HG03097 (cell line): Measurements from ENCODE around the gene LIMA1.
"Not testable (repeated sequence)": the region's sequence is repeated elsewhere in the genome, so short reads cannot be mapped to it uniquely, and the experiment has no call there.

ENCODE experiments used
- ATAC-seq: cut with Tn5 transposase; IDR thresholded peaks from one replicate; pipeline ENCODE4 v1.9.1; 2021; ENCODE audit not compliant: unreplicated experiment, low FRiP score

The LIMA1 gene

DNA sequence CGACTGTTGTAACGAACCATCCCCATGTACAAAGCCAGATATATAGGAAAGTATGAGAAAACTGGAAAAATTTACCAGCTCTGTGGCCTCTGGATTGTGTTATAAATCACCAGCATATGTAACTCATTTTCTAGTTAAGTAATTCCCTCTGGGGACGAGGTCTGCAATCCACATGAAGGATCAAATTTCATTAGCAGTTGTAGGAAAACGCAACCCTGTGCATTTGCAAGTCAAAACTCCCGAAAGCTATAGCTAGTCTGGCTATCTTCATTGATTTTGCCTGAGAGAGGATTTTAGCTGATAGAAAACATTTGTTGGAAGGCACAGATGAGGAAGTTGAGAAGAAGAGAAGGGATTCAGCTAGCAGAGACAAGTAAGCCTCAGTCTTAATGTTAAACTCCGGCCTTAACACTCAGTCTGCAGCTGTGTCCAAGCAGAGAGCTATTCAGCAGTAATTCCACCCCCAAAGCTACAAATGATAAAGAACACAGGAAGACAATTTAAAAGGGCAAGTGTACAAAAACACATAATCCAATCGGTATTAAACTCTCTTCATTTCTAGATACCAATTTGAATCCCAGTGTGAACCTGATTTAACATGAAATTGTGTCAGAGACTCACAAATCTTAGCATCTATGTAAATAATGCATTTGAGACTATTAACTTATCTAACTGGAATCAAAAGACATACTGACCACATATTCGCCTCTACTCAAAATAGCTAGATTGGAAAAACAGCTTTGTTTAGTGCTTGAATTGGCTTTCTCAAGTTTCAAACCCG is 61.9 kb downstream of the LIMA1 start:
- ATAC-seq = no peak

DNA sequence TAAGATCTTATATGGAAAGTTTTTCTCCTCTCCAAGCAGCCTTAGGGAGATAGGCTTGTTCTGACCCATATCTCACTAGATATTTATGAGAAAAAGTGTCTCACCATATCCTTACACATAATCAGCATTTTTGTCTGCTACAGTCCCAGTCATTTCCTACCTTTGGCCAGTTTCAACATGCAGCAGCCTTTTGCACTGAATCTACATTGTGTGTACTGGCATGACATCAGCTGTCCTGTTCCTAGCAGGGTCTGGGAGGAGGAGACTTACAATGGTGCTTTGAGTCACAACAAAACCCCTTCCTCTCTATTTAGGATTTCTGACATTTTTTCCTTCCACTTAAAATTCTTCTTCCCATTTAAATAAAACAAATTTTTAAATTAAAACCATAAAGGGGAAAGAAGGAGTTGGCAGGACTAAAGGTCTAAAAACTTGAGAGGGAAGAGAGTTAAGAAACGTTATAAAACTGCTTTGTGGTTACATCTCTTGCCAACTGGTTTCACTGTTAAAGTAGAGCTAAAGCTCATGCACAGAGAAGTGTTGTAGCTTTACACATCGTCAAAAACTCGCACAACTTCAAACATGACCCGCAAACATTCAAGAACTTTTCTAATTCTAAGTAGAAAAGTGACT is 62.8 kb downstream of the LIMA1 start:
- ATAC-seq = no peak

DNA sequence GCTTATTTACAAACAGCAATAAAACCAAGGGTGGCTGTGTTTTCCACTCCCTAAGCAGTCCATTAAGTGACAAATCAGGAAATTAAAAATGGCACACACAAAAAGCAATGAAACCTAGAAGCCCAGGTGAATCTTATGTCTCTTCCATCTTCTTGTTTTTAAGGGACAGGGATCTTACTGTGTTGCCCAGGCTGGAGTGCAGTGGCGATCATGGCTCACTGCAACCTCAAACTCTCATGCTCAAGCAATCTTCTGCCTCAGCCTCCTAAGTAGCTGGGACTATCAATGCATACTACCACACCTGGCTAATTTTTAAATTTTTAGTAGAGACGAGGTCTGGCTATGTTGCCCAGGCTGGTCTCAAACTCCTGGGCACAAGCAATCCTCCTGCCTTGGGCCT is 63.8 kb downstream of the LIMA1 start:
- no peak for ATAC-seq

DNA sequence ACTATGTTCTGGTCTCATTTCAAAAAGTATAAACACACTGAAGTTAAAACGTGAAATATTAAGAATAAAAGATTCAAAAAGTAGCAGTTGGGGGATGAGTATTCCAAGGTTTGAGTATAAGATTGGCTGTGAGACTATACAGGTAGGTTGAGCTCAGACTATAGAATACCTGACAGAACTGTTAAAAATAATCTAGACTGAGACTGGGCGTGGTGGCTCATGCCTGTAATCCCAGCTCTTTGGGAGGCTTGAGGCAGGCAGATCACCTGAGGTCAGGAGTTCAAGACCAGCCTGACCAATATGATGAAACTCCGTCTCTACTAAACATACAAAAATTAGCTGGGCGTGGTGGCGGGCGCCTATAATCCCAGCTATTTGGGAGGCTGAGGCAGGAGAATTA is 64.3 kb downstream of the LIMA1 start:
- not testable (repeated sequence) for ATAC-seq

DNA sequence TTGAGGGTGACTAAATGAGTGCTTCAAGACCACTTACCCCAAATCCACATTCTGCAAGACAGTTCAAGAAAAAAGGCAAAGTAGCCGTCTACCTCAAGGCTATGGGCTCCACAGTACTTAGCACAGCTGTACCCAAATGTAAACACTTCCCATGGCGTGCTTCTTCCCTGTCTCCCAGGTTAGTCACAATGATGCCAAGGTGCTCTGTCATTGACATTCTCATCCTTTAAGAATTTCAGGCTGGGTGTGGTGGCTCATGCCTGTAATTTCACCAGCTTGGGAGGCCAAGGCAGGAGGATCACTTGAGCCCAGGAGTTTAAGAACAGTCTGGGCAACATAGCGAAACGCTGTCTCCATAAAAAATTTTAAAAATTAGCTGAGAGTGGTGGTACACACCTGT is 64.9 kb downstream of the LIMA1 start:
- no peak for ATAC-seq

GRCh38 chr12:50217202-50217601 is 66.1 kb downstream of the LIMA1 start:
- ATAC-seq = no peak

DNA sequence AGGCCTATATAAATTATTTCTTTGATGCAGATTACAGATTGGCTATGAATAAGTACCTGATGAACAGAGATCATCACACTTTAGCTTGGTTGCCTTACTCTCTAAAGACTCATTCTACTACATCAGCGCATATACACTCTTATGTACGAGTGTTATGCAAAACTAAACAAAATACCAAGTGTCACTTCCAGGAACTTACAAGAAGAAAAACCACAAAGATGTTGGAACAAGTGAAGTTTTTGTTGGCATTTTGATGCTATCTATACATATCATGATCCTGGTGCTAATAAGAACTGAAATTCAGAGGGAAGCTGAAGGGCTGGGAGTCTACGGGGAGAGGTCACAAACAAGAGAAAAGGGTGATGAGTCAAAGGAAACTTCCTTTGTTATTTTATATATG is 68.3 kb downstream of the LIMA1 start:
- ATAC-seq = no peak

DNA sequence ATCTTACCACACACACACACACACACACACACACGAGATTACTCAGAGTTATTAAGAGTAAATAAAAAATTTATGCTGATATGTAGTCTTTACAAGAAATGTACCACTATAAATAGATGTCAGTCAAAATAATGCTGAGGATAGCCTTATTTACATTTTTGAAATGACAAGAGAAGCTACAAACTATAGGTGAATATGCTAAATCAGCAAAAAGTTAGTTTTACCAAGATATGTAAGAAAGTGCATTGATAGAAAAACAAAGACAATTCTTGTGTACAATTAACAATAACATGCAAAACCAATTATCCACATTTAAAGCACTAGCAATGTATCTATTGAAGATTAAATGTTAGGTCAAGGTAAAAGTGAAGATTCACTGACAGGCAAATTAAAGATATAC is 69.3 kb downstream of the LIMA1 start:
- no peak for ATAC-seq

DNA sequence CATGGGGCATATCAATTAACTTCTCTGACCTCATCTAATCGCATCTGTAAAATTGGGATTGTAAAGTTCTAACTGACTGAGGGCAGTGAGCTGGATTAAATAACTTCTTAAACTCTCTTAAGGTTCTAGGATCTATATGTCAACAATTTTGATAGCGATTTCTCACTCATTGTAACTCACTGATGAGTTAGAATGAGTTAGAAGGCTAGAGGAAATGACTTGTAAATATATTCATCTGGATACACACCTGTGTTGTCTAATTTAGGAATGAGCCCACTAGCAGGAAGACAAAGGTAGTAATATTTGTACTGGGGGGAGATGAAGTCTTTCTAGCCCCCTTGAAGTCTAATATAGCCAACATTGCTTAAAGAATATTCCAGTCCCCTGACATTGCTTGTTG is 69.9 kb downstream of the LIMA1 start:
- ATAC-seq = no peak

- ATAC-seq = no peak
Observed at GRCh38 chr12:50212071-50212467, 71.3 kb downstream of the LIMA1 start.

DNA sequence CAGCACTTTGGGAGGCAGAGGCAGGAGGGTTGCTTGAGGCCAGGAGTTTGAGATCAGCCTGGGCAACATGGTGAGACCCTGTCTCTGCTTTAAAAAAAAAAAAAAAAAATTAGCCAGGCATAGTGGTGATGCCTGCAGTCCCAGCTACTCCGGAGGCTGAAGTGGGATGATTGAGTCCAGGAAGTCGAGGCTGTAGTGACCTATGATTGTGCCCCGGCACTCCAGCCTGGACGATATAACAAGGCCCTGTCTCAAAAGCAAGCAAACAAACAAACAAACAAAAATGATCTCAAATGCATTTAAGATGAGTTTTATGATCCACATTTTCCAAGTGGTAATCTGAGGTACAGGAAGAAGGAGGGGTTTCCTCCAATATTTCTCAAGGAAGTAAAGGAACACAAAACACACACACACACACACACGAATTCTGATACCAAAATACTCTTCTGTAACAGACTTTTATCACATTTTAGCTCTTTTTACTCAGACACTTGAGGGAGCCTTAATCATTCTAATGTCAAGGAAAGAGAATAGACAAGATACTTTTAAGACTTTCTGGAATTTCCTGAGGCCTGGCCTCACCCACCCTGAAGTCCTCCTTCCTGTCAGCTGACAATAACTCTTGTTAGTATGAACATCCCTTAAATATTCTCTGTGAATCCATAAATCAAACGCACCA is 71.8 kb downstream of the LIMA1 start:
- ATAC-seq = no peak

DNA sequence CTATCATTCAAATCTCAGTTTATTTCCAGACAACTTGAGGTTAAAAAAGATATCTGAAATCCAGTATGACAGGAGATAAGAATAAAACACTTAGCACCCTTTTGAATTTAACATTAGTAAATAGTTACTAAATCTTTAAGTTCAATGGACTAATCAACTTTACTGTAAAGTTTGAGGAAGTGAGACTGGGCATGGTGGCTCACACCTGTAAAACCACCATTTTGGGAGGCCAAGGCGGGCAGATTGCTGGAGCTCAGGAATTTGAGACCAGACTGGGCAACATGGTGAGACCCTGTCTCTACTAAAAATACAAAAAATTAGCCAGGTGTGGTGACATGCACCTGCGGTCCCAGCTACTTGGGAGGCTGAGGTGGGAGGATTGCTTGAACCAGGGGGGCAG is 75.9 kb downstream of the LIMA1 start:
- no peak for ATAC-seq

DNA sequence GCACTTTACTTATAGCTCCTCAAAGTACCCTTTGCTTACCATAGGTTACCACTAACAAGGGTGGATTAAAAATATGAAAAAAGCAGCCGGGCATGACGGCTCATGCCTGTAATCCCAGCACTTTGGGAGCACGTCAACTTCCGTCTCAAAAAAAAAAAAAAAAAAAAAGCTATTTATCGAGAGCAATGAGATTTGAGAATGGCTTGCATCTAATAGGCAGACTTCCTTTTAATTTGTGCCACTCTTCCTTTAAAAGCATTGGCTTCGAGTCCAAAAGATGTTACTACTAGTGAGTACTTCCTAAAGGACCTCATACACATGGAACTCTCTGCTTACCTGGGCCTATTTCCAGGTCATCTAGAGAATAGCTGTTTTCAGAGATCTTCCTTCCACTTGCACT is 77.7 kb downstream of the LIMA1 start:
- no peak for ATAC-seq

DNA sequence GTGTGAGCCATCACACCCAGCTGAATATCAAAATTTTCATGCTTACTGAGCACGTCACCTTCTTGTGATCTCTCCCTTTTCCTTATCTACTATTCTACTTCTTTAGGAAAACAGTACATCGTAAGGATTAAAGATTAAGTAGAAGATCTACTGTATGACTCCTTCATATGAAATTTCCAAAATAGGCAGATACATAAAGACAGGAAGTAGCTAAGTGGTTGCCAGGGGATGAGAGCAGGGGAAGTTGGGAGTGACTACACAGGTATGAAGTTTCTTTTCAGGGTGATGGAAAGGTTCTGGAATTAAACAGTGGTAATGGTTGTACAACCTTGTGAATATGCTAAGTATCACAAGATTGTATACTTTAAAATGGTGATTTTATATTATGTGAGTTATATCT is 79.6 kb downstream of the LIMA1 start:
- ATAC-seq = no peak

DNA sequence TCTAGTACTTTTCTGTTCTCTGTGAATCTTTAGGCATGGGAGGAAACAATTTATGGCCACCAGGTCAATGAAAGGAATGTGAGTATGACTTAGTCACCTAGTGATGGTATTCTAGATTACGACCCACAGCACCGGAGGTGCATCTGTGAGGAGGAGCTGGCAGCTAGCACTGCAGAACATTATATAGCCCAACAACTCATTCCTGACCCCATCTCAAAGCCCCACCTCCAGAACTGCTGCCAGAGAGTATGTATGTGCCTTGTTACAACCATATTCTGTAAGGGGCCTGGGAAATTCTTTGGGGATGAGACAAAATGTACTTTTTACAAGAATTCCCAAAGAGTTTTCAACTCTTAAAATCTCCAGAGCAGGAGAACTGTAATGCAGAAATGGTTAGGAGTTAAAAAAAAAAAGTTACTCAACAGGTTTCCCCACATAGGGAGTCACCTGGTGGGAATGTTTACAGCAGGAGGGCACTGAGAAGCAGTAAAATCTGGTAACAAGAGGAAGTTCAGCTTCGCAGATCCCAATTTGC is 81.3 kb downstream of the LIMA1 start:
- ATAC-seq = no peak

- ATAC-seq = no peak
Observed at GRCh38 chr12:50200552-50201273, 82.6 kb downstream of the LIMA1 start.

DNA sequence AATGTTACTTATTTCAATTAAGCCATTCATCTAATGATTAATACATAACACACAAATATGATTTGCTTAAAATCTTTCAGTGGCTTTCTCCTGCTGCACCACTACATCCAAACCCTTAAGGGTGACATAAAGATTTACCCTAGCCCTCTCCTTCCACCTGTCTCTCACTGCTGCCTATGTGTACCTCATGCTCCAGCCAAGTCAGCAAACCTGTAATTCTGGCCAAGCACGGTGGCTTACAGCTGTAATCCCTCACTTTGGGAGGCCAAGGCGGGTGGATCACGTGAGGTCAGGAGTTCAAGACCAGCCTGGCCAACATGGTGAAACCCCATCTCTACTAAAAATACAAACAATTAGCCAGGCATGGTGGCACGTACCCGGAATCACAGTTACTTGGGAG is 84.5 kb downstream of the LIMA1 start:
- no peak for ATAC-seq

- ATAC-seq = no peak
Observed at GRCh38 chr12:50197297-50197727, 86.0 kb downstream of the LIMA1 start.

DNA sequence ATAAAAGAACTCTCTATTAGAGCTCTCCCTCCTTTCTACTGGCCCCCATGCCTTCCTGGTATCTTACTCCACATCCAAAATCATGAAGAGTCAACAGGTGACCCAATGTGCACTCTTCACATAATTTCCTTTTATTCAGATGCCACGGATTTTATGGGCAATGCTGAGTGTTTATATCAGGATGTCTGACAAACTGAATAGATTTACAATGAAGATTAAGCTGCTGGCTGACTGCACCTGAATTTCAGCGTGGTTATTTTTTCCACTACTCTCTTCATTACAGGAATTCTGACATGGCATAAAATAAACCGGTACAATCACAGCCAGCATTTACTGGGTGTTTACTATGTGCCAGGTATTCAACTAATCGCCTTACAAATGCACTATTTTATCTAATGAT is 86.8 kb downstream of the LIMA1 start:
- ATAC-seq = no peak

DNA sequence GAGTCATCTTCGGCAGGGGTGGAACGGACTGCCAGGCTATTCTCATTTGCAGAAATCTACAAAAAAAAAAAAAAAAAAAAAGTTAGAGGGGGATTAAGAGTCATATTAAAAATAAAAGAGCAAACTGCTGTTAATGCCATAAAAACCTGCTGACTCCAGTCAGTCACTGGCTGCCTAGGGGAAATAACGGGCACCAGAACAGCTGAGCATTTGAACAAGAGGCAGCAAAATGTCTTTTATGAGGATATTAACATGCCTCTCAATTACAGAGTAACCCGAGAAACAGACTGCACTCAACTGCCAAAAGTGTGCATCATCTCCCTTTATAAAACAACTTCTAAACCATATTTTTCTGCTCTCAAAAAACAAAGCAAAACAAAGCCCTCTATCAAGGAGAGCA is 87.5 kb downstream of the LIMA1 start:
- ATAC-seq = no peak

- ATAC-seq = no peak
Observed at GRCh38 chr12:50192908-50193307, 90.4 kb downstream of the LIMA1 start.
